Subcutaneous adipose tissue (tissue), 4 donors: Measurements from ENCODE around the gene MT2A. TPM values are rescaled to one million over a fixed set of nuclear protein-coding genes. Genes with fewer than 3 reads are reported as not detected.

ENCODE experiments used
- total RNA-seq, 4 donors: library from RNA; depleted of rRNA; stranded (reverse); fragments of >200 nt; gene quantifications; one replicate each; pipeline ENCODE4 v1.1.0, GENCODE V29; 2016
- TF ChIP-seq, protein P1 (sequence below): fragments of 450-650 bp; IDR thresholded peaks from one replicate; pipeline ENCODE4 v1.5.1; 2016; ENCODE audit warnings: low read depth, mild to moderate bottlenecking, control low read depth, antibody characterized with exemption, moderate library complexity

Gene MT2A
- total RNA-seq, 4 donors from 2014 or later = 164 to 1,003 (median 271) TPM

DNA sequence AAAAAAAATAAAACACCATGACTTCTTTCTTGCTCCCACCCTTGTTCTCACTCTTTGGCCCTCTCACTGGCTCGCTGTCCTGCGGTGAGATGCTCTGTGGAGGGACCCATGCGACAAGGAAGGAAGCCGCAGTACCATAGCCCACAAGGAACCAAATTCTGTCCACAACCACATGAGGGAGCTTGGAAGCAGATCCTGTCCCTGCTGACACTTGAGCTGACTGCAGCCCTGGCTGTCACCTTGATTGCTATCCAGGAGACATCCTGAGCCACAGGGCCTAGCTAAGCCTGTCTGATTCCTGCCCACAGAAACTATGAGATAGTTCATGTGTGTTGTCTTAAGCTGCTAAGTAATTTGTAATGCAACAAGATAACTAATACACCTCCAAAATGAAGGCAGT lies 4.8 kb upstream of the MT2A start:
- TF ChIP-seq, protein P1, sequence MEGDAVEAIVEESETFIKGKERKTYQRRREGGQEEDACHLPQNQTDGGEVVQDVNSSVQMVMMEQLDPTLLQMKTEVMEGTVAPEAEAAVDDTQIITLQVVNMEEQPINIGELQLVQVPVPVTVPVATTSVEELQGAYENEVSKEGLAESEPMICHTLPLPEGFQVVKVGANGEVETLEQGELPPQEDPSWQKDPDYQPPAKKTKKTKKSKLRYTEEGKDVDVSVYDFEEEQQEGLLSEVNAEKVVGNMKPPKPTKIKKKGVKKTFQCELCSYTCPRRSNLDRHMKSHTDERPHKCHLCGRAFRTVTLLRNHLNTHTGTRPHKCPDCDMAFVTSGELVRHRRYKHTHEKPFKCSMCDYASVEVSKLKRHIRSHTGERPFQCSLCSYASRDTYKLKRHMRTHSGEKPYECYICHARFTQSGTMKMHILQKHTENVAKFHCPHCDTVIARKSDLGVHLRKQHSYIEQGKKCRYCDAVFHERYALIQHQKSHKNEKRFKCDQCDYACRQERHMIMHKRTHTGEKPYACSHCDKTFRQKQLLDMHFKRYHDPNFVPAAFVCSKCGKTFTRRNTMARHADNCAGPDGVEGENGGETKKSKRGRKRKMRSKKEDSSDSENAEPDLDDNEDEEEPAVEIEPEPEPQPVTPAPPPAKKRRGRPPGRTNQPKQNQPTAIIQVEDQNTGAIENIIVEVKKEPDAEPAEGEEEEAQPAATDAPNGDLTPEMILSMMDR = no peak

DNA sequence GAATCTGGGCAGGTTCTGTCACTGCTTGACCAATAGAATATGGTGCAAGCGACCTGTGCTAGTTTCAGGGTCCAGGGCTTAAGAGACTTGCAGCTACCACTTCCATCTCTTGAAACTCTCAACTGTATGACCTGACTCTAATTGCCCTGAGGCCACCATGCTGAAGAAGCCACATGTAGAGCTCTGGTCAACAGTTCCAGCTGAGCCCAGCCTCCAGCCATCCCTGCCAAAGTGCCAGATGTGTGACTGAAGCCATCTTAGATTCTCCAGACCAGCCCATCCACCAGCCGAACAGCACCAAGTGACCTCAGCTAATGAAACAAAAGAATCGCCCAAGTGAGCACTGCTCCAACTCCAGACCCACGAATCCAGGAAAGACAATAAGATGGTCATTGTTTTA lies 3.4 kb upstream of the MT2A start:
- TF ChIP-seq, protein P1 = no peak

DNA sequence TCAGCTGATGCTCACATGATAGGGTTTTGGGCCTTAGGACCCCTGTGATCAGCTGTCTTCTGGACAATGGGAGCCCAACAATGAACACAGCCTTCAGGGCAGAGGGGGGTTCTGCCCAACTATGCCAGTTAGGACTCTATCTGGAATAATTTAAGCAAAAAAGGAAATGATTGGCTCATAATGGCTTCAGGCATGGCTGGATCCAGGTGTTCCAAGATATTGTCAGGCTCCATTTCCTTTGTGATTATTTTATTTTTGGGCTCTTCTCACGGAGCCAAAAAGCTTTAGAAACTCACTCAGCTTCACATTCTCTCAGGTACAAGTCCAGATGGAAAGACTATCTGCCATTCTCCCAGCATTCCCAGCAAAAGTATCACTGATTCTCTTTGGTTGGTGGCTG lies 2.9 kb upstream of the MT2A start:
- TF ChIP-seq, protein P1 = no peak

DNA sequence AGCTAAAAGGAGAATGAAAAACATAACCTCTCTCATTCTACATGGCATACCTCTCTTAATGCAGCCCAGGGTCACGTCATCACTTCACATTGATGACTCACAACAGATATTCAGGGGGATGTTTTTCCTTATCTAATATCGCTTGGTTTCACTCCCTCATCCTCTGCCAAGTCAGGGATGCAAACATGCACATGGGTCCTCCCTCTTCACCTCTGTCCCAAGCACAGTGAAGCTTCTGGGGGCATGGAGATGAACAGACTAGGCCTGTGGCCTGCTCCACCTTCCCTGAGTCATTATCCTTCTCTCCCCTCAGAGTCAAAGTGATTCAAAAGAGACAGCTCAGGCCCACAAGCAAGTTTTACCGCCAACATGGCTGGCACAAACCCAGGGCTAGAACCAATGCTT lies 2.3 kb upstream of the MT2A start:
- TF ChIP-seq, protein P1 = no peak

DNA sequence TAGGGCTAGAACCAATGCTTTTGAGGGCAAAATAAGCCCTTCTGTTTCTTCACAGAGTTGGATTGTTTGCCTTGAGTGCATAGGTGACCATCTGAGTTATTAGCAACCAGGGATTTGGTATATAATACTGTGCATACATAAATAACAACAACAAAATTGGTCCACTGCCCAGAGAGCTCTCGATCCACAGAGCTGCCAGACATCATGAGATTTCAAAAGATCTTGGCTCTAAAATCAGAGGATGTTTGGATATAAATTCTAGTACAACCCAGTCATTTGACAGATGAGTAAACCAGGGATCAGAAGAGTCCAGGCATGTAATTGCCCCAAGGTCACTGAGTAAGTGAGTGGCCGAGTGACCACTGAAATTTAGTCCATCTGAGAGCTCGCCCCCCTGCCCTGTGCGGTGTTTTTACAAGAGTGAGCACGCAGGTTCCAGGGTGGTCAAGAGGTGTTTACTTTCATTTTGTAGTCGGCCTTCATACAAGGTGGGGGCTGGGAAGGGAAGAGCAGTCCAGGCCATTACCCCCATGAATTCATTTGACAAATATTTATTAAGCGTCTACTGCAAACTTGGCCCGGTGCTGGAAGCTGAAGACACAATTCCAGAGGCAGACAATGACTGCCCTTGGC lies 1.8 kb upstream of the MT2A start:
- TF ChIP-seq, protein P1 = no peak

DNA sequence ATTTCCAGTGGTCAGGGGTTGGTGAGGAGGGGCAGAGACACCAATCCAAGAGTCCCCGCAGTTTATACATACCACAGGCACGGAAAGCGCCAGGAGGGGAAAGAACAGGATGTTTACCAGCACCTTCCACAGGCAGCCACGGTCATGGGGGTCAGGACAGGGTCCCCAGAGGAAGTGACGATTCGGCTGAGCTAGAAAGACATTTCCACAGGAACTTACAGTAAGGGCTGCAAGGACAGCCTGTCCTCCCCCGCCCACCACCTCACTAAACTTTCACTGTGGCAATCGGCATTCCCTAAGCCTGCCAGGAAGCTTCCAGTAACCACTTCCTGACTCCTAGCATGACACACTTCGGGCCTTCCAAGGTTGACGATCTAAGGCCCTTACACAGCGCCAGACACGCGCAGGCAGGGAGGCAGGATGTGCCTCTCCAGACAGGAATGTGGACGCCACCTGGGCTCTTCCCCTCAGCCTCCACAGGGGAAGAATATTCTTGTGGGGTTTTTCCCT lies 1.2 kb upstream of the MT2A start:
- TF ChIP-seq, protein P1 = no peak

DNA sequence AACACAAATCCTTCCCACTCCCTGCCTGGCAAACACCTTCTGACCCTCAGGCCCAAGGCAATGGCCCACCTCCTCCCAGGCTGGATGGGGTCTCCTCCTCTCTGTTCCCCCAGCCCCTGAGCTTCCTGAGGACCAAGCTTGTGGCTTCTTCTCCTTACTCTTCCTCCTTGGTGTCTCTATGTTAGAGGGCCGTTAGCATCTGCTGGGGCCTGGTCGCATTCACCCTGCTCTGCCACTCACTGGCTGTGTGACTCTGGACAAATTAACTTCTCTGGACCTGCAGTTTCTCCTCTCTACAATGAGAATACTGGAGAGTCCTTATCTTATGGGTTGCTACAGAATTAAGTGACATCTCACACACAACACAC lies 725 bp upstream of the MT2A start:
- TF ChIP-seq, protein P1 = no peak
